Sigmoid colon (tissue), 7 donors: ENCODE data around the gene PGAP6. TPM values are rescaled to one million over a fixed set of nuclear protein-coding genes. Genes with fewer than 3 reads are reported as not detected.

Experiments
- DNase-seq: peaks from one replicate; pipeline ENCODE4 v3.0.0-alpha.2; 2019
- H3K27ac ChIP-seq, 4 donors: fragments of 200-600 bp; sonication (generic); one replicate each; pipeline ENCODE4 v1.5.1; 2016 to 2019; ENCODE audit warnings: mild to moderate bottlenecking in 1 of 4
- H3K27me3 ChIP-seq, 3 donors: fragments of 200-600 bp; sonication (generic); one replicate each; pipeline ENCODE4 v1.5.1; 2019; ENCODE audit warnings: mild to moderate bottlenecking in 1 of 3
- H3K36me3 ChIP-seq, 4 donors: fragments of 200-600 bp; sonication (generic); one replicate each; pipeline ENCODE4 v1.5.1; 2016 to 2019
- H3K4me1 ChIP-seq, 4 donors: fragments of 200-600 bp; sonication (generic); one replicate each; pipeline ENCODE4 v1.5.1; 2017 to 2019
- H3K4me3 ChIP-seq, 4 donors: fragments of 200-600 bp; sonication (generic); one replicate each; pipeline ENCODE4 v1.5.1; 2017 to 2019; ENCODE audit warnings: mild to moderate bottlenecking in 2 of 4, moderate library complexity in 1 of 4
- H3K9me3 ChIP-seq, 4 donors: fragments of 200-600 bp in 3 of 4; sonication (generic) in 3 of 4; one replicate each; pipeline versions ENCODE4 v1.5.1 to v1.6.1; 2013 to 2019
- CTCF ChIP-seq, 4 experiments: fragments of 450-650 bp in 3 of 4; fragments of 200-600 bp in 1 of 4; IDR thresholded peaks; one replicate each; pipeline ENCODE4 v1.5.1; 2016 to 2019; ENCODE audit warnings: antibody characterized with exemption in 4 of 4, mild to moderate bottlenecking in 3 of 4, moderate library complexity in 2 of 4
- EP300 ChIP-seq, 4 donors: sonication (generic); formaldehyde crosslinking; IDR thresholded peaks; one replicate each; pipeline ENCODE4 v1.6.1; 2017; ENCODE audit warnings: antibody characterized with exemption in 4 of 4
- POLR2A ChIP-seq, 2 donors: fragments of 450-650 bp; IDR thresholded peaks; one replicate each; pipeline ENCODE4 v1.6.1; 2016; ENCODE audit warnings: antibody characterized with exemption in 2 of 2, mild to moderate bottlenecking in 2 of 2, moderate library complexity in 2 of 2
- POLR2AphosphoS5 ChIP-seq, 4 donors: sonication (generic); formaldehyde crosslinking; IDR thresholded peaks; one replicate each; pipeline ENCODE4 v1.6.1; 2017; ENCODE audit warnings: antibody characterized with exemption in 4 of 4
- WGBS, 2 donors: extraction: QIAGEN DNeasy Blood & Tissue Kit; methylation state at CpG; one replicate each; pipeline ENCODE4 v1.1.7; 2013; 5-methylcytosine and 5-hydroxymethylcytosine counted together
- intact Hi-C: fragments of 100-400 bp; cut with DNase I; formaldehyde crosslinking; loops from one replicate; pipeline ENCODE4 v1.15.1; 2023
- polyA plus RNA-seq, 3 donors: library from polyadenylated mRNA; stranded (reverse); fragments of 200-250 nt; gene quantifications; one replicate each; pipeline ENCODE4 v1.2.3, GENCODE V29; 2013
- total RNA-seq, 4 donors: library from RNA; depleted of rRNA; stranded (reverse); fragments of >200 nt; gene quantifications; one replicate each; pipeline ENCODE4 v1.1.0, GENCODE V29; 2016
- donor health status: healthy with polysubstance abuse.
- donor health status: Bipolar disorder and iron deficiency.
- donor health status: healthy.

Gene PGAP6
- total and polyA plus RNA-seq, 7 donors, result 20.7 to 109 (median 26.6) TPM

- 91% methylated on average over 16 of the region's 16 CpGs for WGBS, 2 donors
- H3K27ac ChIP-seq, result no peak overlapping the region
- TF ChIP-seq EP300 (IDR thresholded peaks at IDR 0.05), result no peak
- H3K27me3 ChIP-seq, result no peaks in the 10 kb centered on the region
- H3K4me3 ChIP-seq, result no peak overlapping the region
- peaks cover 0 to 38% (median 4%) of the 10 kb centered on the region in 4 donors for H3K36me3 ChIP-seq
- intact Hi-C loops, result no loop called here
- H3K4me1 ChIP-seq, result peaks cover 0 to 6% (median 5%) of the 10 kb centered on the region in 4 donors
- H3K9me3 ChIP-seq, result no peaks in the 10 kb centered on the region
- DNase-seq, result no peak
Observed at GRCh38 chr16:407253-407652, 25.5 kb upstream of the PGAP6 start.

GRCh38 chr16:405548-406506 is 24.0 kb upstream of the PGAP6 start:
- no peak for DNase-seq
- 87 to 88% methylated on average over 27 of the region's 27 CpGs for WGBS, 2 donors
- H3K27ac ChIP-seq, result no peak overlapping the region
- peaks cover 0 to 14% (median 11%) of the 10 kb centered on the region in 4 donors for H3K4me1 ChIP-seq
- intact Hi-C loops, result no loop called here
- no peak overlapping the region for H3K4me3 ChIP-seq
- TF ChIP-seq EP300 (IDR thresholded peaks at IDR 0.05), result no peak
- TF ChIP-seq CTCF (IDR thresholded peaks at IDR 0.05), result no peak
- TF ChIP-seq POLR2A (IDR thresholded peaks at IDR 0.05), result no peak
- no peak for TF ChIP-seq POLR2AphosphoS5 (IDR thresholded peaks at IDR 0.05)
- peaks cover 0 to 24% (median 0%) of the 10 kb centered on the region in 4 donors for H3K36me3 ChIP-seq
- H3K27me3 ChIP-seq, result no peaks in the 10 kb centered on the region
- H3K9me3 ChIP-seq, result no peaks in the 10 kb centered on the region

- 92 to 93% methylated on average over 12 of the region's 12 CpGs for WGBS, 2 donors
- no peak for TF ChIP-seq EP300 (IDR thresholded peaks at IDR 0.05)
- no peak for TF ChIP-seq CTCF (IDR thresholded peaks at IDR 0.05)
- no peak for TF ChIP-seq POLR2AphosphoS5 (IDR thresholded peaks at IDR 0.05)
- TF ChIP-seq POLR2A (IDR thresholded peaks at IDR 0.05), result no peak
- DNase-seq, result no peak
- no peaks in the 10 kb centered on the region for H3K27me3 ChIP-seq
- intact Hi-C loops, result no loop called here
- no peak overlapping the region for H3K27ac ChIP-seq
- no peak overlapping the region for H3K4me3 ChIP-seq
- peaks cover 0 to 18% (median 0%) of the 10 kb centered on the region in 4 donors for H3K36me3 ChIP-seq
- H3K9me3 ChIP-seq, result no peaks in the 10 kb centered on the region
- peaks cover 0 to 22% (median 19%) of the 10 kb centered on the region in 4 donors for H3K4me1 ChIP-seq
Observed at GRCh38 chr16:404971-405486, 23.3 kb upstream of the PGAP6 start.

- intact Hi-C loops, result loop anchor here (1.0 to 2.0 kb wide), 3 partner anchors 19 to 49 kb away; partner anchors contain the start of genes AXIN1 and RAB11FIP3
Observed at GRCh38 chr16:401468-402348, 19.9 kb upstream of the PGAP6 start, which contains the start of gene DECR2. TSS of gene DECR2 (plus strand) at chr16:401885. CDS start at chr16:401964, 79 bp downstream.

More at GRCh38 chr16:401468-402348, 19.9 kb upstream of the PGAP6 start, which contains the start of gene DECR2:
- H3K9me3 ChIP-seq, result no peaks in the 10 kb centered on the region
- TF ChIP-seq EP300 (IDR thresholded peaks at IDR 0.05), result no peak
- TF ChIP-seq CTCF (IDR thresholded peaks at IDR 0.05), result peak; percentile 10 to 56 (median 35)
- TF ChIP-seq POLR2A (IDR thresholded peaks at IDR 0.05), result peak in 1 of 2 donors; percentile 76
- peak; percentile 91 to 97 (median 96) for TF ChIP-seq POLR2AphosphoS5 (IDR thresholded peaks at IDR 0.05)
- H3K36me3 ChIP-seq, result peaks cover 0 to 10% (median 0%) of the 10 kb centered on the region in 4 donors
- peak within 1 kb of the TSS; percentile 91 to 96 (median 93) for H3K27ac ChIP-seq
- WGBS, 2 donors, result 1% methylated on average over 91 of the region's 91 CpGs
- H3K4me1 ChIP-seq, result peaks cover 0 to 42% (median 33%) of the 10 kb centered on the region in 4 donors
- peak; percentile 97 for DNase-seq
- peak within 1 kb of the TSS; percentile 66 to 90 (median 87) for H3K4me3 ChIP-seq
- H3K27me3 ChIP-seq, result no peaks in the 10 kb centered on the region
